Measurements from ENCODE around the gene ZDHHC20. TPM values are rescaled to one million over a fixed set of nuclear protein-coding genes. Genes with fewer than 3 reads are reported as not detected.

ZDHHC20 gene
- polyA plus RNA-seq, 3 donors, result 28.1 to 67.8 (median 66.8) TPM

DNA sequence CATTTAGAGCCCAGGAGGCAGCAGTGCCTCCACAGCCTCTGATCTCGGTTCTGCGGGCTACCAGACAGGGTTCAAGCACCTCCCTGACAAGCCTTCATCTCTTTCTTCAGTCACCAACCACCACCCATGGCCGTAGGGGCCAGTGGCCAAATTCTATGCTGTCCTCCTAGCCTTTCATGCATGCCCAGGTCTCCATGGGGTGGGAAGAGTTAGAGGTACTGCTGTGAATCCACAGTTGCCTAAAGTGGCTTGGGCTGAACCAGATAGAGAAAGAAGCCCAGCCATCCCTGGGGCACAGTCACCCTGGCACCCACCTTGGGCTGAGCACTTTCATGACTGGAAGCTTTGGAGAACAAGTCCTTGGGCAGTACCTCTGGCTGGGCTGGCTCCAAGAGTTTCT is 97.4 kb downstream of the ZDHHC20 start:
- no peak for DNase-seq
- H3K9me3 Mint-ChIP-seq, result peaks cover 2 to 18% (median 6%) of the 10 kb centered on the region in 7 donors
- Histone ChIP-seq H4K20me1 (ENCODE audit: insufficient read depth, low read length) (no peaks in the 10 kb centered on the region), H3K4me3 (replicated peaks in 1 of 3; ENCODE audit: low read depth in 2 of 3, low read length in 3 of 3) (no peak overlapping the region), H3K79me2 (ENCODE audit: insufficient read depth, low read length) (no peaks in the 10 kb centered on the region), H3K9ac (ENCODE audit: insufficient read depth, low read length, poor library complexity, severe bottlenecking) (no peak overlapping the region), H3K36me3 (replicated peaks in 1 of 2; ENCODE audit: control insufficient read depth in 1 of 2, insufficient read depth in 2 of 2, low read length in 2 of 2) (no peaks in the 10 kb centered on the region), H2AFZ (ENCODE audit: insufficient read depth, low read depth, low read length, poor library complexity, severe bottlenecking) (no peak overlapping the region), H3K4me2 (replicated peaks; ENCODE audit: extremely low read depth, low read length, poor library complexity, severe bottlenecking) (no peak overlapping the region), H3K9me3 (replicated peaks in 1 of 2; ENCODE audit: control insufficient read depth in 1 of 2, insufficient read depth in 1 of 2, low read length in 2 of 2) (peaks cover 0 to 4% of the 10 kb centered on the region in 2 donors), H3K27ac (ENCODE audit: low read depth in 1 of 2, low read length in 2 of 2) (no peak overlapping the region), H3K27me3 (ENCODE audit: control insufficient read depth in 2 of 2, insufficient read depth in 2 of 2, low read length in 2 of 2) (no peaks in the 10 kb centered on the region), H3K4me1 (ENCODE audit: control insufficient read depth in 1 of 2, insufficient read depth in 2 of 2, low read length in 2 of 2) (no peaks in the 10 kb centered on the region)
- no CpG with 5 or more reads among the region's 3 CpGs for WGBS (ENCODE audit: insufficient coverage)
- H3K4me3 Mint-ChIP-seq, result no peak overlapping the region
- peaks cover 2% of the 10 kb centered on the region for H3K4me1 Mint-ChIP-seq
- TF ChIP-seq CTCF (IDR thresholded peaks at IDR 0.05), result no peak
- no peaks in the 10 kb centered on the region for H3K36me3 Mint-ChIP-seq
- H3K27me3 Mint-ChIP-seq (ENCODE audit: low read depth in 3 of 3), result no peaks in the 10 kb centered on the region
- intact Hi-C loops (cut with micrococcal nuclease), result no loop called here
- no peak overlapping the region for H3K27ac Mint-ChIP-seq

DNA sequence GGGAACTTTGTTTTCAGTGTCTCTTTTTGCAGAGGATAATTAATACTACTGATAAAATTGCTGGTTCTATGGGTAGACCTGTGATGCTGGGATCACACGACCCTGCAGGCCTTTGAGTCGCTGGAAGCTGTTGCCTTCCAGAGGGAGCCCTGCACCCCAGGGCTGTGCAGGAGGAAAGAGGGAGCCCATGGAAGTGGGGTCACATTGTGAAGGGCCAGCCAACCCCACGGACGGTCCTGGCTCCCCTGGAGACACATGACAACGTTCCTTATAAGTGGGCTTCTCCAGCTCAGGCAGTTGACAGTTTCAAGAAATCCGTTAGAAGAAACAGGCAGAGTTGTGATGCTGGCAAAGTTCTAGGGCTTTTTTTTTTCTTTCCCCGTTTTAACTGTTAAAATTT is 98.0 kb downstream of the ZDHHC20 start:
- Histone ChIP-seq H3K27me3 (ENCODE audit: control insufficient read depth in 2 of 2, insufficient read depth in 2 of 2, low read length in 2 of 2) (no peaks in the 10 kb centered on the region), H3K27ac (ENCODE audit: low read depth in 1 of 2, low read length in 2 of 2) (no peak overlapping the region), H3K36me3 (replicated peaks in 1 of 2; ENCODE audit: control insufficient read depth in 1 of 2, insufficient read depth in 2 of 2, low read length in 2 of 2) (no peaks in the 10 kb centered on the region), H4K20me1 (ENCODE audit: insufficient read depth, low read length) (no peaks in the 10 kb centered on the region), H2AFZ (ENCODE audit: insufficient read depth, low read depth, low read length, poor library complexity, severe bottlenecking) (no peak overlapping the region), H3K79me2 (ENCODE audit: insufficient read depth, low read length) (no peaks in the 10 kb centered on the region), H3K9me3 (replicated peaks in 1 of 2; ENCODE audit: control insufficient read depth in 1 of 2, insufficient read depth in 1 of 2, low read length in 2 of 2) (peaks cover 0 to 4% of the 10 kb centered on the region in 2 donors), H3K9ac (ENCODE audit: insufficient read depth, low read length, poor library complexity, severe bottlenecking) (no peak overlapping the region), H3K4me3 (replicated peaks in 1 of 3; ENCODE audit: low read depth in 2 of 3, low read length in 3 of 3) (no peak overlapping the region), H3K4me2 (replicated peaks; ENCODE audit: extremely low read depth, low read length, poor library complexity, severe bottlenecking) (no peak overlapping the region), H3K4me1 (ENCODE audit: control insufficient read depth in 1 of 2, insufficient read depth in 2 of 2, low read length in 2 of 2) (no peaks in the 10 kb centered on the region)
- Mint-ChIP-seq H3K4me3 (no peak overlapping the region), H3K9me3 (peaks cover 2 to 18% (median 6%) of the 10 kb centered on the region in 7 donors), H3K27ac (no peak overlapping the region), H3K36me3 (no peaks in the 10 kb centered on the region), H3K27me3 (ENCODE audit: low read depth in 3 of 3) (no peaks in the 10 kb centered on the region), H3K4me1 (peaks cover 2% of the 10 kb centered on the region)
- 96% methylated on average over 5 of the region's 7 CpGs for whole genome bisulfite sequencing (ENCODE audit: insufficient coverage)
- no peak for TF ChIP-seq CTCF (IDR thresholded peaks at IDR 0.05)
- intact Hi-C loops (cut with micrococcal nuclease), result no loop called here
- no peak for DNase-seq

Data from CD14-positive monocyte (primary cell).